Naive thymus-derived CD8-positive, alpha-beta T cell (primary cell): Measurements from ENCODE around the gene SMPD4. TPM values are rescaled to one million over a fixed set of nuclear protein-coding genes. Genes with fewer than 3 reads are reported as not detected.
"Not testable (repeated sequence)": the region's sequence is repeated elsewhere in the genome, so short reads cannot be mapped to it uniquely, and the experiment has no call there.

Experiments used
- ATAC-seq, 2 donors: fragments of 150-1000 bp; cut with Tn5 transposase in 1 of 2; sonication (Bioruptor Pico), chemical (Tn5 transposase) in 1 of 2; 1 replicate in 1 of 2; 2 replicates in 1 of 2; pipeline ENCODE4 v1.10.0; 2021; ENCODE audit warnings: mild to moderate bottlenecking in 2 of 2, moderate library complexity in 2 of 2
- POLR2A ChIA-PET: fragments of 350-600 bp; sonication (Branson Sonifier 250); formaldehyde crosslinking; loops from one replicate; lab custom pipeline; 2021; ENCODE audit warnings: antibody characterized with exemption; lab: Charles Lee
- DNase-seq, 10 donors: peaks; one replicate each; pipeline versions ENCODE4 v3.0.0 to v3.0.0-alpha.2; 2020 to 2022
- H3K27ac Mint-ChIP-seq, 10 donors: one replicate each; pipeline ENCODE4 v1.8.0; 2020 to 2022; ENCODE audit warnings: mild to moderate bottlenecking in 10 of 10, mixed read lengths in 10 of 10, moderate library complexity in 4 of 10, inconsistent platforms in 1 of 10
- H3K27me3 Mint-ChIP-seq, 5 donors: one replicate each; pipeline ENCODE4 v1.8.0; 2021 to 2022; ENCODE audit warnings: mixed read lengths in 5 of 5
- H3K36me3 Mint-ChIP-seq, 3 donors: one replicate each; pipeline ENCODE4 v1.8.0; 2020 to 2022; ENCODE audit warnings: mixed read lengths in 3 of 3, mild to moderate bottlenecking in 2 of 3, inconsistent platforms in 1 of 3
- H3K4me1 Mint-ChIP-seq, 4 donors: one replicate each; pipeline ENCODE4 v1.8.0; 2021 to 2022; ENCODE audit warnings: mixed read lengths in 4 of 4
- H3K4me3 Mint-ChIP-seq, 10 donors: one replicate each; pipeline ENCODE4 v1.8.0; 2020 to 2022; ENCODE audit warnings: mild to moderate bottlenecking in 10 of 10, mixed read lengths in 10 of 10, moderate library complexity in 6 of 10, inconsistent platforms in 1 of 10
- H3K9me3 Mint-ChIP-seq, 9 donors: one replicate each; pipeline ENCODE4 v1.8.0; 2020 to 2022; ENCODE audit warnings: mixed read lengths in 9 of 9, mild to moderate bottlenecking in 3 of 9, inconsistent platforms in 1 of 9, moderate library complexity in 1 of 9
- polyA plus RNA-seq, 3 donors: library from polyadenylated mRNA; unstranded; fragments of 300-500 nt; fragmentation: Illumina TruSeq; gene quantifications; one replicate each; pipeline ENCODE4 v1.2.3, GENCODE V29; 2021
- total RNA-seq, 8 experiments: library from RNA in 2 of 8; stranded (reverse) in 2 of 8; gene quantifications; one replicate each; pipeline ENCODE4 v1.2.3 and lab custom pipeline; 2021 to 2026

Gene SMPD4
- total and polyA plus RNA-seq, 5 experiments from 2014 or later, result 21.9 to 62.2 (median 44.4) TPM

DNA sequence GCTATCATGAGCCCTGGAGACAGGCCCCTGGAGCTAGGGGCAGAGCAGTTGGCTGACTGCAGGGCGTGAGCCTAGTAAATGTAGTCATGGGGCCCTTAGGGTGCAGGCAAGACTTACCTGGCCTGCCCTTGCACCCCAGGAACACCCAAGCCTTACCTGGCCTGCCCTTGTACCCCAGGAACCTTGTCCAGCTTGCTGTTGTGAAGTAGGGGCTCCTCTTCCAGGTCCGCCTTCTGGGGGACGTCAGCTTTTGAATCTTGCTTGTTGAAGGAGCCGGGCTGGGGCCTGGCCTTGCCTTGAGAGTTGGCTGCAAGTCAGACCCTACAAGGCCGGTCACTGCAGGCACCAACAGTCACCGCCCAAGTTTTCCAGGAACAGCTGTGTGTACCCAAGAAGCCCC is 40.4 kb downstream of the SMPD4 start:
- H3K9me3 Mint-ChIP-seq, H3K27ac Mint-ChIP-seq, H3K36me3 Mint-ChIP-seq, DNase-seq, H3K4me3 Mint-ChIP-seq, POLR2A ChIA-PET, ATAC-seq: not testable (repeated sequence)
- Mint-ChIP-seq H3K27me3 (peaks cover 3 to 15% (median 10%) of the 10 kb centered on the region in 5 donors), H3K4me1 (peaks cover 5 to 14% (median 7%) of the 10 kb centered on the region in 4 donors)

DNA sequence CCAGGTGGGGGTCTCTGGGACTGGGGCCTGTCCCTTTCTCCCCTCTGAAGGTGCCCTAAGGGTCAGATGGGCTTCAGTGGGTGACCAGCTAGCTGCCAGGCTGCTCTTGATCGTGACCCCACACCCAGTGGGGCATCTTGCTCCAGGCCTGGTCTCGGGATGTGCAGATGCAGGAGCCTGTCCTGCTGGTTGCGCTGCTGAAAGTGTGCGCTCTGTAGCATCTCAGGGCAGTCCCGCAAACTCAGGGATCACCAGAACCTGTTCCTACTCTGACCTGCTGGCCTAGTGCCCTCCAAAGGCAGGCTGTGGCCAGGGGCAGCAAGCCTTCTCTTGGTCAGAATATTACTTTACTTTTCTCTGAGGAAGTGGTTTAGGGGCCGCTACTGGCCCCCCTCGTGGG is 40.9 kb downstream of the SMPD4 start:
- H3K9me3 Mint-ChIP-seq, H3K4me3 Mint-ChIP-seq, ATAC-seq, DNase-seq, H3K36me3 Mint-ChIP-seq, H3K27ac Mint-ChIP-seq, POLR2A ChIA-PET: not testable (repeated sequence)
- Mint-ChIP-seq H3K4me1 (peaks cover 5 to 14% (median 7%) of the 10 kb centered on the region in 4 donors), H3K27me3 (peaks cover 2 to 15% (median 9%) of the 10 kb centered on the region in 5 donors)

DNA sequence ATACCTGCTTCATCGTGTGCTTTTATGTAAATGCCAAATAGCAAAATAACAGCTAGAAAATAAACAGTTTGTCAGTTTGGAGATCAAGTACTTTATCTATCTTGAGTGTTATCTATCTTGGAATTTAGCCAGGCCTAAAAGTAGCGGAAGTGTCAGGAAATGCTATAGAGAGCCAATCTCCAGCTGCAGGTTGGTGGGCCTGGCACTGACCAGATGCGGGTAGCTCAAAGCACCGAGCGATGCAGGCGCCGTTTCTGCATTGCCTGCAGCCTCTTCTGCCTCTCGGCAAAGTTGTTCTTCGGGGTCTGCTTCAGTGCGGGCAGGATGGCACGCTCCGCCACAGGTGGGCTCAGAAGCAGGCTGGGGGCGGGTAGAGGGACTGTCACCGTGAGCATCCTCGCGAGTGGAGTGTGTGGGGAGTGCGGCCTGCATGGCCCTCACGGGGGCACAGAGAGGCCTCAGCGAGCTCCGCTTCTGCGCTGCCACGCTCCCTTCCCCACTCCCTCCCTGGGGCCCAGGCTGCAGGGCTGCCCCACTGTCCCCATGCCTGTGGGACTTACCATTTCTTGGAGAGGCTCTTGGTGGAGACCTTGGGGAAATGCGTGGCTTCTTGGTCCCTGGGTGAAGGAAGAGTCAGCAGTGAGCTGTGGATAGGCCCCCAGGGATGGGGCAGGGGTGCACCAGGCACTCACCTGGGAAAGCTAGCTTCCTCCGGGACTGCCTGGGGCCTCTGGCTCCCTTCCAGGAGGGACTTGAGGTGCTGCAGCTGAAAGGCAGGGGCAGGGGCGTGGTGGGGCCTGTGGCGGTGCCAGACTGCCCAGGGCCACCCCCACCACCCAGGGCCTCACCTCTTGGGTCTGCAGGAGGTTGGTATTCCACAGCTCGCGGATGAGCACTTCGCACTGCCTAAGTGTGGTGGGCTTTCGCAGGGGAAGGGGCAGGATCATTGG is 41.8 kb downstream of the SMPD4 start:
- H3K27ac Mint-ChIP-seq, H3K9me3 Mint-ChIP-seq, POLR2A ChIA-PET, ATAC-seq, H3K4me3 Mint-ChIP-seq, H3K36me3 Mint-ChIP-seq, DNase-seq: not testable (repeated sequence)
- Mint-ChIP-seq H3K27me3 (peaks cover 1 to 15% (median 9%) of the 10 kb centered on the region in 5 donors), H3K4me1 (peaks cover 3 to 11% (median 6%) of the 10 kb centered on the region in 4 donors)

DNA sequence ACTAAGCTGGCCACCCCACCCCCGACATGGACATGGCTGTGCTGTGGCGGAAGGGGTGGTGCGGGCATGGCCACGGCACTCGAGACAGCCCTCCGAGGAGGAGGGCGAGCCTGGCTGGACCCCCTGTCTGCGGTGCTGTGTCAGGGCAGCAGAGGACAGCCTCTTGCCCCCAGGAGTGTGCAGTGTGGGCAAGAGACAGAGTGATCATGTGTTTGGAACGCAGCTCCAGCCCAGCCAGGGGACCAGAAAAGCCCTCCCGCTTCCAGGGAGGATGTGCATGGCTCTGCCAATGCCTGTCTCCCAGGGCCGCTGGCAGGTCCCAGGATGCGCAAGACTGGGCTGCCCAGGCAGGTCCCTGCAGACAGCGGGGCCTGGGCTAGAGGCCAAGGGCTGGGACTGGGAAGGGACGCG is 42.6 kb downstream of the SMPD4 start:
- H3K27ac Mint-ChIP-seq, POLR2A ChIA-PET, H3K9me3 Mint-ChIP-seq, ATAC-seq, H3K36me3 Mint-ChIP-seq, H3K4me3 Mint-ChIP-seq, DNase-seq: not testable (repeated sequence)
- Mint-ChIP-seq H3K4me1 (peaks cover 5 to 11% (median 7%) of the 10 kb centered on the region in 4 donors), H3K27me3 (peaks cover 1 to 15% (median 10%) of the 10 kb centered on the region in 5 donors)

DNA sequence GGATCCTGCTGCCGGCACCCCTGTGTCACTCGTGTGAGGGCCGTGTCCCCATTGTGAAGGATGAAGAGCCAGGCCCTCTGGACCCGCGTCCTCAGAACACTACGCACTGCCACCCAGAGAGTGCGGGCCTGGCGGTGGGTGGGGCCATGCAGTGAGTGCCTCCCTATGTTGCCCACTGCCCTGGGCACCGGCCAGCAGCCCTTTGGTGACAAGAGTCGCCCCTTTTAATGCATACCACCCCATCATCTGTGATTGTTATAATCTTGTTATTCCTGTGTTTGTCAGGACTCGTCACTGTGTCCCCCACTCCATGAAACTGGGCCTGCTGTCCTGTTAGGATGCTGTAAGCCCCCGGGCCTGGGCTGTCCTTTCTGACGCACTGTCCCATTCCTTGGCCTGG is 43.1 kb downstream of the SMPD4 start:
- H3K9me3 Mint-ChIP-seq, POLR2A ChIA-PET, DNase-seq, H3K36me3 Mint-ChIP-seq, H3K4me1 Mint-ChIP-seq, ATAC-seq, H3K4me3 Mint-ChIP-seq, H3K27ac Mint-ChIP-seq: not testable (repeated sequence)
- peaks cover 1 to 12% (median 5%) of the 10 kb centered on the region in 5 donors for H3K27me3 Mint-ChIP-seq

DNA sequence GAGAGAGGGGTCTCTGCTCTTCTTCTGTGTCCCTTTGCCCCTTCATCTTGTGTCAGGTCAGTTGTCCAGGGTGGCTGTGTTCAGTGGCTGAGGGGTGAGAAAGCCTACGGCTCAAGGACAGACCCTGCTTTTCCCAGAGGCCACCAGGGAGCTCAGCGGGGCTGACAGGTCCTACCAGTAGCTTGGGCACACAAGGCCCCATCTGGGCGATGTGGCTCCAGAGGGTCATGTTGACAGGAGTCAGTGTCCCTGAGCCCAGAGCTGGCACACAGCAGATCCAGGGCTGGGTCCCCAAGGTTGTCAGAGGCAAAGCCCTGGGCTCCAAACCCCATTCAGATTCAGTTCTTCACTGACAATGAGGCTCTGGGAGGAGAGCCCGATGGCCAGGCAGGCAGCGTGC is 44.3 kb downstream of the SMPD4 start:
- POLR2A ChIA-PET, H3K27ac Mint-ChIP-seq, DNase-seq, H3K27me3 Mint-ChIP-seq, H3K4me1 Mint-ChIP-seq, ATAC-seq, H3K9me3 Mint-ChIP-seq, H3K36me3 Mint-ChIP-seq, H3K4me3 Mint-ChIP-seq: not testable (repeated sequence)

DNA sequence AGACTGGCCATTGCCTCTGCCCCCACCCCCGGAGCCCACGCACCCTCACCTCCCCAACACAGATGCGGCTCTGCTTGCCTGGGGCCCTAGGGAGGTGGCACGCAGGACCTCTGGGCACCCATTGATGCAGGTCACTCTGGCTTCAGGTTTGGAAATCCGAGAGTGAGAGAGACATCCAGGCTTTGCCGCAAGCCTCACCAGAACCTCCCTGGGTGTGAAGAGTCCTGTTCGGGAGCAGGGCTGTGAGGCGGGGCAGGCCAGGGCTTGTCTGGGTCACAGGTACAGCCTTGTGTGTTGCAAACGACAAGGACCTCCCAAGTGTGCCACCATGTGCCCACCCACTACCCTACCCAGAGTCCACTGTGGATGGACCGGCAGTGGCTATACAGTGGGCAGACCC is 44.9 kb downstream of the SMPD4 start:
- H3K4me3 Mint-ChIP-seq, H3K4me1 Mint-ChIP-seq, H3K27ac Mint-ChIP-seq, POLR2A ChIA-PET, H3K27me3 Mint-ChIP-seq, H3K36me3 Mint-ChIP-seq, ATAC-seq, DNase-seq, H3K9me3 Mint-ChIP-seq: not testable (repeated sequence)

DNA sequence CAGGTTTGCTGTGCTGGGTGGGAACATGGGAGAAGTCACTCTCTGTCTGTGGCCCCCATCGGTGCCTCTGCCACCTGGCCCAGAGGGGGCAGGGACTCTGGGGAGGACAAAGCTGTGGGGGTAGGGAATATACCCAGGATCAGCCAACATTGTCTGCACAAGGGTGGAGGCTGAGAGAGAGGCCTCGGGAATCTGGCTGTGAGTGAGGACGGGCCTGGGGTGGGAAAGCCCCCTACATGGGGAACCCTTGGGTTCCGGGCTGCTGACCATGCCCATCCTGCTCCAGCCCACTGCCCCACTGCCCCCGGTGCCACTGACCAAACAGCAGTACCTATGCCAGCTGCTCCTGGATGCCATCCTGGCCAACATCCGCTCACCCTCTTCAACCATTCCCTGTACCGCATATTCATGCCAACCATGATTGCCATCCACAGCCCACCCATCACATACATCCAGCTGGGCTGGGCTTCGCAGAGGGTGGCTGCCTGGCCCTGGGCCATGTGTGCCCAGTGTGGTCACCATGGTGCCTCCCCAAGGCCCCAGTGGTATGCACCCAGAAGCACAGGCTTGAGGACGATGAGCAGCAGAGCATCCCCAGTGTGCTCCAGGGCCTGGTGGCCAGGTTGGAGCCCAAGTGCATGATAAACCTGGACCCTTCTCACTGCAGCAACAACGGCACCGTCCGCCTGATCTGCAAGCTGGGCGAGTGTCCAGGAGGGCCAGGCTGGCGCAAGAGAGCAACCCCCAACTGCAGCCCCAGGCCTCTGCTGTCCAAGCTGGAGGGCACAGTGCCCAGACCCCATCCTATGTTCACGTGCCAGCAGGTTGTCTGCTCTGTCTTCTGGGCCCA is 45.5 kb downstream of the SMPD4 start:
- POLR2A ChIA-PET, result no interaction called here
- Mint-ChIP-seq H3K9me3 (no peaks in the 10 kb centered on the region), H3K4me1 (peaks cover 0 to 3% (median 2%) of the 10 kb centered on the region in 4 donors), H3K27ac (no peak overlapping the region), H3K4me3 (no peak overlapping the region), H3K36me3 (no peaks in the 10 kb centered on the region), H3K27me3 (peaks cover 0 to 5% (median 1%) of the 10 kb centered on the region in 5 donors)
- no peak for ATAC-seq
- no peak for DNase-seq

DNA sequence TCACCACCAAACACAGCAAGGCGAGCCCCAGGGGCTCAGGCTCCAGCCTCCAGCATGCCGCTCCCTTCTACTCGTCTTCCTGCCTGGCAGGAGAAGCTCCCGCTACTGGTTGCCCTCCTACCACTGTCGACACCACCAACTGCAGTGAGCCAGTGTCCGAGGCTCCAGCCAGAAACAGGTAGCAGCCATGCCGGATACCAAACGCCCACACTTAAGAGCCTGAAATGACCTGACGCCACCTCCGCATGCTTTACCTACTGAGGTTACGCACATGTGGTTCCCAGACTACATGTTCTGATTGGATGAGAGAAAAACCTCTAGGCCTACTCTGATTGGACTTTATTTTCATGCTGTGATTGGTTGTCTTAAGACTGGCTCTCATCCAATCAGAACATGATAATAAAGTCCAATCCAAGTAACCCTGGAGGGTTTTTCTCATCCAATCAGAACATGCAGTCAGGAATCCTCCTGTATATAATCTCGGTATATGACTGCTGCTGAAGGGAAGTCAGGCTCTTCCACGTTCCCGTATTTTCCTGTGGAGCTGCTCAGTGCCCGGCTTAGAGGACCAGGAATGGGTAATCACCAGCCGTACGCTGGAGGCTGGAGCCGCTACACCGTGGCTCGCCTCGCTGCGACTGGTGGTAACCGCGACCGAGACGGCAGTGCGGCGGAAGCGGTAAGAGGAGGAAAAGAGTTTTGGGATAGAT is 52.1 kb downstream of the SMPD4 start, which contains the start of gene POTEF:
TSS of gene POTEF (minus strand) at position 103 of the 710 bp plus-strand sequence. CDS start 8,707 bp downstream, outside the sequence.
- ATAC-seq, H3K4me3 Mint-ChIP-seq, H3K27ac Mint-ChIP-seq, H3K4me1 Mint-ChIP-seq, DNase-seq, H3K36me3 Mint-ChIP-seq, H3K9me3 Mint-ChIP-seq, POLR2A ChIA-PET, H3K27me3 Mint-ChIP-seq: not testable (repeated sequence)

DNA sequence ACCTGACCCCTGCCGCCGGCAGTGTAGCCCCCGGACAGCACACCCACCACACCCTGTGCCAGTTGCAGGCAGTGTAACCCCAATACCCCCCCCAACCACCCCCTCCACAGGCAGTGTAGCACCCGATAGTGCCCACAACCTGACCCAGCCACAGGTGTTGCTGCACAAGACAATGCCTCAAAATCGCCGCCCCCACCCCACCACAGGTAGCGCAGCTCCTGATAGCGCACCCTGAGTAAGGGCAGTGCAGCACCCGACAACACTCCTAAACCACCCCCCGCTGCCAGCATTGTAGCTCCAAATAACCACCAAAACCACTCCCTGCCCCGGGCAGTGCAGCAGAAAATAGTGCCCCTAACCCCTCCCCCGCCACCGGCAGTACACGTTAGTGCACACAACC is 52.9 kb downstream of the SMPD4 start:
- H3K9me3 Mint-ChIP-seq, H3K4me1 Mint-ChIP-seq, ATAC-seq, H3K27ac Mint-ChIP-seq, H3K36me3 Mint-ChIP-seq, POLR2A ChIA-PET, H3K27me3 Mint-ChIP-seq, DNase-seq, H3K4me3 Mint-ChIP-seq: not testable (repeated sequence)

DNA sequence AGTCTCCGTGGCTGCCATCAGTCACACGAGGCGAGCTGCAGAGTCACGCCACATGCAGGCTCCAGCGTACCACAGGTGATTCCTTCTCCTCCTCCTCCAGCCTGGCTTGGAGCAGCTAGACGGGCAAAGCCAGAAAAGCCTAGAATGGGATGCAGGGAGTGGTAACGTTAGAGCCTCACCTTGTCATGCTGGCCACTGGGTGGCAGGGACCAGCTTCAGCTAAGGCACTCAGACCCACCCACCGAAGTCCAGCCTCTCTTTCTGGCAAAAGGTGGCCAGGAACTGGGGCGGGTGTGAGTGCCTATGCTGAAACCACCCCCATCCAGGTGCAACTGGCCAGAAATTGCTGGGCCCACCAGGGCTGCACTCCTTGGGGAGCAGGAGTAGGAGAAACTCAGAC is 53.7 kb downstream of the SMPD4 start:
- H3K4me1 Mint-ChIP-seq, DNase-seq, POLR2A ChIA-PET, H3K27me3 Mint-ChIP-seq, ATAC-seq, H3K9me3 Mint-ChIP-seq, H3K36me3 Mint-ChIP-seq, H3K4me3 Mint-ChIP-seq, H3K27ac Mint-ChIP-seq: not testable (repeated sequence)

DNA sequence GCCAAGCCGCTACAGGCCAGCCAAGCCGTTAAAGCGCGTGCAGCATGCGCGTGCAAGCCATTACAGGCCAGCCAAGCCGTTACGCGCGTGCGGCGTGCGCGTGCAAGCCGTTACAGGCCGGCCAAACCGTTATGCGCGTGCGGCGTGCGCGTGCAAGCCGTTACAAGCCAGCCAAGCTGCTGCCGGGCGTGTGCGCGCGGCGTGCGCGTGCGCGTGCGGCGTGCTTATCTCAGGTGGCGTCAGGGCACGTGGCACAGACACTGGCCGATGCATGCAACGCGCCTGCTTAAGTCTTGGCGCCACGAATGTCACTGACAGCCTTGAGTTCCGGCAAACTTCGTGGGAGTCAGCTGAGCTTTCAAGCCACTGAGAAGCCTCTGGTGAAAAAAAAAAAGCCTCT is 60.5 kb downstream of the SMPD4 start:
- ATAC-seq, H3K27me3 Mint-ChIP-seq, H3K4me3 Mint-ChIP-seq, POLR2A ChIA-PET, DNase-seq, H3K36me3 Mint-ChIP-seq, H3K9me3 Mint-ChIP-seq, H3K4me1 Mint-ChIP-seq, H3K27ac Mint-ChIP-seq: not testable (repeated sequence)
